ENCODE results near the gene RHOF. TPM values are rescaled to one million over a fixed set of nuclear protein-coding genes. Genes with fewer than 3 reads are reported as not detected.

The RHOF gene
- total RNA-seq, 3 donors from 2014 or later = 5.8 to 13.1 (median 12.0) TPM

DNA sequence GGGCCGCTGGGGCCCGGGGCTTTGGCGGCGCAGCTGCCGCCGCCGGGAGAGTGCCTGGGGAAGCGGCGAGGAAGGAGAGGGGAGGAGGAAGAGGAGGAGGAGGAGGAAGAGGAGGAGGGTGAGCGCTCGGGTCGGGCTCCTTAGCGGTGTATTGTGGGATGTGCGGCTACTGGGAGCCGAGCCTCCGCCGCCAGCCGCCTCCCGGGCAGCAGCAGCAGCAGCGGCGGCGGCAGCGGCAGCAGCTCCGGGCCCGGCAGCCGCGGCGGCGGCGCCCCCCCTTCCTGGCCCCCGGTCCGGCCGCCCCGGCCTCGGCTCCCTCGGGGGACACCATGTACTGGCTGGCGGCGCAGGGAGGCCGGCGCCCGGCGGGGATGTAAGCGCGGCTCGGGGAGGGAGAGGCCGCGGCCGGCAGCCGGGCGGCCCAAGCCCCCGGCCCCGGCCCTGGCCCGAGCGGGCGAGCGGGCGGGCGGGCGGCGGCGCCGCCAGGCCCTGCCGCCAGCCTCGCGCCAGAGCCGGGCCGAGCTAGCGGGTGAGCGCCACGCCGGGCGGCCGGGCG, 10.5 kb upstream of the RHOF start, which contains the start of gene SETD1B:
SETD1B (plus strand) TSS at position 149 of the 556 bp plus-strand sequence. CDS start 729 bp downstream, outside the sequence.
- H3K4me1 ChIP-seq = peaks cover 0 to 10% of the 10 kb centered on the region in 2 donors
- TF ChIP-seq, protein P1, sequence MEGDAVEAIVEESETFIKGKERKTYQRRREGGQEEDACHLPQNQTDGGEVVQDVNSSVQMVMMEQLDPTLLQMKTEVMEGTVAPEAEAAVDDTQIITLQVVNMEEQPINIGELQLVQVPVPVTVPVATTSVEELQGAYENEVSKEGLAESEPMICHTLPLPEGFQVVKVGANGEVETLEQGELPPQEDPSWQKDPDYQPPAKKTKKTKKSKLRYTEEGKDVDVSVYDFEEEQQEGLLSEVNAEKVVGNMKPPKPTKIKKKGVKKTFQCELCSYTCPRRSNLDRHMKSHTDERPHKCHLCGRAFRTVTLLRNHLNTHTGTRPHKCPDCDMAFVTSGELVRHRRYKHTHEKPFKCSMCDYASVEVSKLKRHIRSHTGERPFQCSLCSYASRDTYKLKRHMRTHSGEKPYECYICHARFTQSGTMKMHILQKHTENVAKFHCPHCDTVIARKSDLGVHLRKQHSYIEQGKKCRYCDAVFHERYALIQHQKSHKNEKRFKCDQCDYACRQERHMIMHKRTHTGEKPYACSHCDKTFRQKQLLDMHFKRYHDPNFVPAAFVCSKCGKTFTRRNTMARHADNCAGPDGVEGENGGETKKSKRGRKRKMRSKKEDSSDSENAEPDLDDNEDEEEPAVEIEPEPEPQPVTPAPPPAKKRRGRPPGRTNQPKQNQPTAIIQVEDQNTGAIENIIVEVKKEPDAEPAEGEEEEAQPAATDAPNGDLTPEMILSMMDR (IDR thresholded peaks at IDR 0.05) = no peak
- H3K9me3 ChIP-seq = no peaks in the 10 kb centered on the region
- no peak for DNase-seq (ENCODE audit: low spot score in 2 of 2)
- intact Hi-C loops (cut with DNase I; ENCODE audit: low total_unique reads) = no loop called here
- no peaks in the 10 kb centered on the region for H3K27me3 ChIP-seq
- peak within 1 kb of the TSS; percentile 100 for H3K27ac ChIP-seq
- peak within 1 kb of the TSS; percentile 76 to 95 (median 80) for H3K4me3 ChIP-seq
- no peaks in the 10 kb centered on the region for H3K36me3 ChIP-seq

DNA sequence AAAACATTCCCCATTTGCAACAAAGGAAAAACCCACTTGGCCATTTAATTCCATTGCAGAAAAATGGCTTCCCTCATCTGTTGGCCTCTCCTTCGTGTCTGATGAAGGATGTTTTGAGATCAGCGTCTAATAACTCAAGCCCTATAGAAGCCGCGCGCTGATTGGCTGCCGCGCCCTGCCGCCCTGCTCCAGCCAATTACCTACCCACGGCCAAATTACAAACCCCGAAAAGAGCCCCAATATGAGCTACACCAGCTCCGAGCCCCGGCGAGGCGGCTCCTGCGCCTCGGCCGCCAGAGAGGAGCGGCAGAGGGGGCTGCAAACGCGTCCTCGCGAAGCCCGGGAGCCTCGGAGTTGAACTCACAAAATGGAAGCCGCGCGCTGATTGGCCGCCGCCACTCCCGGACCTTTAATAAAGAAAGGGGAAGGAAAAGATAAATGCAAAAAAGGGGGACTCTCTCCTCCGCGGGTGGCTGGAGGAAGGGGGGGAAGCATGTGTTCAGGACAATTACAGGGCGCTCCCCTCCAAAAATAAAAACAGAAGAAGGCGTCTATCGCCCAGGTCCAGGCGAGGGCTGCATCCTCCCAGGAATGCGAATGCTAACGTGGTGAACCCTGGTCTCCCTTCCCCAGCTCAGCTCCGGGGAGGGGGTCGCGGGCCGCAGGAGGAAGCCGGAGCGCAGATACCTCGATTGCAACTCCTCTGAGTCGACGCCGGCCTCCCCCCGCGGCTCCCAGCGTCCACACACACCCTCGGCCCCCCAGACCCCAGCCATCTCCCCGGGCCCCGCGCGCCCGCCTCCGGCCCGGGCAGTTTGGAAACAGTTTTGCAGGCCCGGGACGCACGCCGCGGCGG, 9.6 kb upstream of the RHOF start:
- intact Hi-C loops (cut with DNase I; ENCODE audit: low total_unique reads) = no loop called here
- TF ChIP-seq POLR2A (IDR thresholded peaks at IDR 0.05) (peak; percentile 95), POLR2AphosphoS5 (IDR thresholded peaks at IDR 0.05) (peak; percentile 66 to 97 (median 95))
- TF ChIP-seq, protein P1 (IDR thresholded peaks at IDR 0.05) = peak in 1 of 3 donors; percentile 7
- Histone ChIP-seq H3K9me3 (no peaks in the 10 kb centered on the region), H3K4me3 (peak overlapping the region; percentile 76 to 95 (median 80)), H3K36me3 (no peaks in the 10 kb centered on the region), H3K27me3 (no peaks in the 10 kb centered on the region), H3K27ac (peak overlapping the region; percentile 100), H3K4me1 (peaks cover 6 to 19% of the 10 kb centered on the region in 2 donors)
- DNase-seq (ENCODE audit: low spot score in 2 of 2) = peak; percentile 88 to 93

DNA sequence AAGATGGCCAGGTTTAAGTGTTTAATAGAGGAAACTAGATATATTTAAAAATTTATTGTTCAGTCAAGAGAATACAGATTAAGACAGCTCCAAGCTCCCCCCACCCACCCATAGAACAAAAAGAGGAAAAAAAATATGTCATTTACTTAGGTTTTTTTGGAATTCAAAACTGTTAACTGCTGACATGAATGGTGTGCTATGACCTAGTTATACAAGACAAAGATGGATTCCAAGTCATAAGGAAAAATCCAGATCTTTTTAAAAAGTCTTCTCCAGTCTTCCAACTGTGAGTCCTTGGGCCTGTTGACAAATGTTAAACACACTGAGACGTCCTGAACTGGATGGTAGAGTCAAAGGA, 9.0 kb upstream of the RHOF start:
- Histone ChIP-seq H3K9me3 (no peaks in the 10 kb centered on the region), H3K27ac (peak overlapping the region; percentile 100), H3K4me3 (peak overlapping the region; percentile 76 to 95 (median 80)), H3K36me3 (no peaks in the 10 kb centered on the region), H3K4me1 (peaks cover 11 to 25% of the 10 kb centered on the region in 2 donors), H3K27me3 (no peaks in the 10 kb centered on the region)
- TF ChIP-seq, protein P1 (IDR thresholded peaks at IDR 0.05) = no peak
- TF ChIP-seq POLR2A (IDR thresholded peaks at IDR 0.05) = no peak
- TF ChIP-seq POLR2AphosphoS5 (IDR thresholded peaks at IDR 0.05) = no peak
- intact Hi-C loops (cut with DNase I; ENCODE audit: low total_unique reads) = no loop called here
- no peak for DNase-seq (ENCODE audit: low spot score in 2 of 2)

DNA sequence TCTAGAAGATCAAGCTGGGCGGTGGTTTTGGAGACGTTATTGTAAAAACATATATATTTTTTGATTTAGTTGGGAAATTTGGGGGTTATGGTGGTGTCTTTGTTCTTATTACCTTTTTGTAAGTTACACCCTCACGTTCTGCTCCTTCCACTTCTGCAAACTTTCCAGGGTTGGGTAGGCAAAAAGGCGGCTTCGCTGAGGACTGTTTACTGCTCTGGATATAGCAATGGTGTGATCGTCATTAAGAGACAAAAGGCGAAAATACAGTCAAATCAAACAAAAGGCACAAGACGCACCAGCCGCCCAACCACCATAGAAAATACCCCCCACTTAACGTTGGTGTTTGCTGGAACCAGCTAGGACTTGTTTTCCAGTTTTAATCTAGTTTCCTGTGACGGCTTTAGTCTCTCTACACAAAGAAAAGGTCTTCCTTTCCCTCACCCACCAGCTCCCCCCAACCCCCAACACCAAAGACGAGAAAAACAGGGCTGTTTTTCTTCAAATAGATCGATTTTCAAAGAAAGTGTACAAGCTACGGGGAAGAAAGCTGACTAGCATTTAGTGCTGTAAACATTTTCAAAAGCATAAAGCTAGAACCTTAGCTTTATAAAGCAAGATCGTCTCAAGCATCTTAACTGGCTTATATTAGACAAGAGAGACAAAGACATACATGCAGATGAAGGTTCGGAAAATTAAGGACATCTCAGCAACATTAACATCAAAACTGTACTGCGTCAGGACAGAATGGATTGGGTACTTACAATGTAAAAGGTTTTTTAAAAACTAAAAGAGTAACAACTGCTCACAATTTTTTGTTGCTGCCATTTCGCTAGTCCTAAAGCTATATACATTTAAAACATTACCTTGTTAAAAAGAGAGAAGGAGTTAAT, 8.4 kb upstream of the RHOF start:
- H3K27ac ChIP-seq = peak overlapping the region; percentile 100
- DNase-seq (ENCODE audit: low spot score in 2 of 2) = no peak
- H3K4me1 ChIP-seq = peaks cover 14 to 25% of the 10 kb centered on the region in 2 donors
- no peaks in the 10 kb centered on the region for H3K36me3 ChIP-seq
- peak overlapping the region; percentile 76 to 95 (median 80) for H3K4me3 ChIP-seq
- intact Hi-C loops (cut with DNase I; ENCODE audit: low total_unique reads) = no loop called here
- H3K9me3 ChIP-seq = no peaks in the 10 kb centered on the region
- TF ChIP-seq, protein P1 (IDR thresholded peaks at IDR 0.05) = no peak
- TF ChIP-seq POLR2AphosphoS5 (IDR thresholded peaks at IDR 0.05) (no peak), POLR2A (IDR thresholded peaks at IDR 0.05) (no peak)
- no peaks in the 10 kb centered on the region for H3K27me3 ChIP-seq

Data from breast epithelium (tissue), 4 donors.